HepG2 (cell line): Measurements from ENCODE around the gene RDH12. TPM values are rescaled to one million over a fixed set of nuclear protein-coding genes. Genes with fewer than 3 reads are reported as not detected.

Source experiments
- BORCS8-MEF2B ChIP-seq: sonication (generic); formaldehyde crosslinking; IDR thresholded peaks from 2 replicates; pipeline ENCODE4 v1.8.0; 2022; ENCODE audit warnings: mild to moderate bottlenecking, missing genetic modification reagents
- CENPT ChIP-seq: sonication (generic); formaldehyde crosslinking; IDR thresholded peaks from 2 replicates; pipeline ENCODE4 v1.8.0; 2022; ENCODE audit warnings: low read depth, mild to moderate bottlenecking, moderate library complexity, missing genetic modification reagents
- CHD2 ChIP-seq: IDR thresholded peaks from 2 replicates; pipeline ENCODE4 v1.6.1; 2011; ENCODE audit warnings: low read depth, low read length, improper control_type of control experiment
- HOXD1 ChIP-seq: sonication (generic); formaldehyde crosslinking; IDR thresholded peaks from 2 replicates; pipeline ENCODE4 v1.5.0; 2020; ENCODE audit warnings: missing genetic modification reagents
- KAT8 ChIP-seq: IDR thresholded peaks from 2 replicates; pipeline ENCODE4 v1.6.1; 2016; ENCODE audit warnings: missing genetic modification reagents, missing compliant biosample characterization
- MYC ChIP-seq: sonication (generic); formaldehyde crosslinking; IDR thresholded peaks from 2 replicates; pipeline ENCODE4 v1.9.0; 2021; ENCODE audit warnings: missing genetic modification reagents, borderline replicate concordance
- PHF20 ChIP-seq: sonication (generic); formaldehyde crosslinking; IDR thresholded peaks from 2 replicates; pipeline ENCODE4 v1.5.0; 2020; ENCODE audit warnings: mild to moderate bottlenecking, missing genetic modification reagents
- RBFOX2 ChIP-seq: fragments of 200-400 bp; formaldehyde crosslinking; IDR thresholded peaks from 2 replicates; pipeline ENCODE4 v1.6.1; 2017; ENCODE audit warnings: low read depth, mild to moderate bottlenecking, low read length
- SNAPC2 ChIP-seq: sonication (generic); formaldehyde crosslinking; IDR thresholded peaks from 2 replicates; pipeline ENCODE4 v1.8.1; 2022; ENCODE audit warnings: mild to moderate bottlenecking, missing genetic modification reagents
- STAG1 ChIP-seq: sonication (generic); formaldehyde crosslinking; IDR thresholded peaks from 2 replicates; pipeline ENCODE4 v1.4.0; 2020; ENCODE audit warnings: missing genetic modification reagents
- ZNF709 ChIP-seq: sonication (generic); formaldehyde crosslinking; IDR thresholded peaks from 2 replicates; pipeline ENCODE4 v1.5.0; 2020; ENCODE audit warnings: mild to moderate bottlenecking, missing genetic modification reagents
- ZNF883 ChIP-seq: sonication (generic); formaldehyde crosslinking; IDR thresholded peaks from 2 replicates; pipeline ENCODE4 v1.5.1; 2020; ENCODE audit warnings: mild to moderate bottlenecking, missing genetic modification reagents; ENCODE audit errors: not compliant biosample characterization
- ZZZ3 ChIP-seq: sonication (generic); formaldehyde crosslinking; IDR thresholded peaks from 2 replicates; pipeline ENCODE4 v1.4.0; 2020; ENCODE audit warnings: missing genetic modification reagents, mild to moderate bottlenecking, borderline replicate concordance
- polyA plus RNA-seq, 8 experiments: library from polyadenylated mRNA; depleted of rRNA in 3 of 8; stranded (reverse) in 7 of 8; unstranded in 1 of 8; fragments of >200 nt; fragmentation: Illumina TruSeq in 4 of 8; extraction: Trizol in 4 of 8; gene quantifications; 2 replicates each; pipeline versions ENCODE4 v1.2.1 to v1.2.3, GENCODE V29; 2011 to 2016; ENCODE audit warnings: low read depth in 4 of 8, missing spikeins in 1 of 8, mixed read lengths in 1 of 8; ENCODE audit not compliant: insufficient read depth in 1 of 8
- total RNA-seq, 5 experiments: library from RNA; depleted of rRNA; stranded (reverse); fragments of >200 nt; fragmentation: Illumina TruSeq; extraction: Trizol; gene quantifications; 2 replicates each; pipeline ENCODE4 v1.2.3, GENCODE V29; 2016; ENCODE audit warnings: low read depth in 1 of 5
- TF ChIP-seq, protein P1 (sequence below), 2 experiments: sonication (generic) in 1 of 2; formaldehyde crosslinking in 1 of 2; IDR thresholded peaks; 2 replicates each; pipeline versions ENCODE4 v1.4.0 to v1.6.1; 2018 to 2020; ENCODE audit warnings: missing genetic modification reagents in 2 of 2, borderline replicate concordance in 1 of 2, low read depth in 1 of 2, mild to moderate bottlenecking in 1 of 2, missing biosample characterization in 1 of 2
- TF ChIP-seq, protein P2 (sequence below): sonication (generic); formaldehyde crosslinking; IDR thresholded peaks from 2 replicates; pipeline ENCODE4 v1.5.1; 2020; ENCODE audit warnings: missing genetic modification reagents, mild to moderate bottlenecking, borderline replicate concordance
- TF ChIP-seq, protein P3 (sequence below): sonication (generic); formaldehyde crosslinking; IDR thresholded peaks from 2 replicates; pipeline ENCODE4 v1.4.0; 2020; ENCODE audit warnings: missing genetic modification reagents
- TF ChIP-seq, protein P4 (sequence below): sonication (generic); formaldehyde crosslinking; IDR thresholded peaks from 2 replicates; pipeline ENCODE4 v1.4.0; 2020; ENCODE audit warnings: missing genetic modification reagents
- TF ChIP-seq, protein P5 (sequence below): sonication (generic); formaldehyde crosslinking; IDR thresholded peaks from 2 replicates; pipeline ENCODE4 v1.5.0; 2020; ENCODE audit warnings: missing genetic modification reagents
- TF ChIP-seq, protein P6 (sequence below): sonication (generic); formaldehyde crosslinking; IDR thresholded peaks from 2 replicates; pipeline ENCODE4 v1.8.0; 2022; ENCODE audit warnings: mild to moderate bottlenecking, missing genetic modification reagents, borderline replicate concordance

The RDH12 gene
- total and polyA plus RNA-seq, 2 of the 13 experiments (the other 11 are each of a cell fraction or from before 2014, with no cell fraction given): 1.6 to 2.1 TPM

DNA sequence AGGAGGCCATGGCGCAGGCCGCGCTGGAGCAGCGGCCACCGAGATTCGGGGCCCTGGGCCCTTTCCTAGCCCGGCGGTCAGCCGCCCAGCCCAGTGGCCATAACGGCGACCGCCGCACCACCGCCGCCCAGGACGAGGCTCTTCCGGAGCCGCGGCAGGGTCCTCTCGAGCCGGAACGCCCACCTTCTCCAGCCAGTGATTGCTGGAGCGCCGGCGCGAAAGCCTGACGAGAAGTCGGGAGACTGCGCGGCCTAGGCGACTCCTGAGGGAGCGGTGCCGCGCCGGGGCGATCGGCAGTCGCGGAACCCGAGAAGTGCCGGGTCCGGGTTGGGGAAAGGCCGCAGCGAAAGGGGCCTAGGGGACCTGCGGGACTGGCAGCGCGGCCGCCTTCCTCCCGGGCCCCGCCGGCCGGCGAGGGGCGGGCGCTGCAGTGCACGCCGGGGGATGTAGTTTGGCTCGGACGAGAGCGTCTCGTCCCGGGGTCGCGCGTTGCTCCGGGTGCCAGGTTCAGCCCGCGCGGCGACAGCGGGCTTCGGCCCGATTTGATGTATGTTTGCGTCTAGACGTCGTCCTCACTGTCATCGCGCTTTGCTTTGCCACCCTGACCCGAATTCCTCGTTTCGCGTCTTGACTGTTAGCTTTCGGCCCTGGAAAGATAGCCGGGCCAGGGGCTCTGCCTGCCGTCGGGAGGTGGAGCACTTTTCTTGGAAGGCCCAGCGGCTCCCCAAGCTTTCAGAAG, 27.0 kb upstream of the RDH12 start, which contains the start of gene VTI1B (continued):
- TF ChIP-seq, protein P1, sequence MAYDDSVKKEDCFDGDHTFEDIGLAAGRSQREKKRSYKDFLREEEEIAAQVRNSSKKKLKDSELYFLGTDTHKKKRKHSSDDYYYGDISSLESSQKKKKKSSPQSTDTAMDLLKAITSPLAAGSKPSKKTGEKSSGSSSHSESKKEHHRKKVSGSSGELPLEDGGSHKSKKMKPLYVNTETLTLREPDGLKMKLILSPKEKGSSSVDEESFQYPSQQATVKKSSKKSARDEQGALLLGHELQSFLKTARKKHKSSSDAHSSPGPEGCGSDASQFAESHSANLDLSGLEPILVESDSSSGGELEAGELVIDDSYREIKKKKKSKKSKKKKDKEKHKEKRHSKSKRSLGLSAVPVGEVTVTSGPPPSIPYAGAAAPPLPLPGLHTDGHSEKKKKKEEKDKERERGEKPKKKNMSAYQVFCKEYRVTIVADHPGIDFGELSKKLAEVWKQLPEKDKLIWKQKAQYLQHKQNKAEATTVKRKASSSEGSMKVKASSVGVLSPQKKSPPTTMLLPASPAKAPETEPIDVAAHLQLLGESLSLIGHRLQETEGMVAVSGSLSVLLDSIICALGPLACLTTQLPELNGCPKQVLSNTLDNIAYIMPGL (CRISPR knock-in tag; IDR thresholded peaks at IDR 0.05; ENCODE audit: borderline replicate concordance in 1 of 2, low read depth in 1 of 2): peak in 1 of 2 experiments; percentile 83; a peak in 2 of 4 replicates
- TF ChIP-seq CHD2: peak; percentile 86
- TF ChIP-seq STAG1 (CRISPR knock-in tag): no peak
- TF ChIP-seq SNAPC2: 0 out of 2 replicates have a peak, but pooled peaks have one; percentile 35
- TF ChIP-seq CENPT (CRISPR knock-in tag): no peak
- peak; percentile 38; the same call in 1 of the 2 replicates for TF ChIP-seq MYC (CRISPR knock-in tag)
- peak; percentile 42 for TF ChIP-seq ZZZ3 (CRISPR knock-in tag)
- TF ChIP-seq, protein P2, sequence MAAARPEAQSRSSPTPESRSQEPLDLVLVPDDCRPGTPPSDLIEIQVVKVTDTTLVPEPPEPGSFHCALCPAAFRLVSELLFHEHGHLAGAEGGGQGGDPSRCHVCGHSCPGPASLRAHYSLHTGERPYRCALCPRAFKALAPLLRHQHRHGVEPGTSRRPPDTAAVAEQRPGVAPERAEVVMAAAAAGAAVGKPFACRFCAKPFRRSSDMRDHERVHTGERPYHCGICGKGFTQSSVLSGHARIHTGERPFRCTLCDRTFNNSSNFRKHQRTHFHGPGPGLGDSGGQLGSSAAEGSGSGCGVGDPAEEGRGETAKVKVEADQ (CRISPR knock-in tag): 0 out of 2 replicates have a peak, but pooled peaks have one; percentile 77
- TF ChIP-seq, protein P3, sequence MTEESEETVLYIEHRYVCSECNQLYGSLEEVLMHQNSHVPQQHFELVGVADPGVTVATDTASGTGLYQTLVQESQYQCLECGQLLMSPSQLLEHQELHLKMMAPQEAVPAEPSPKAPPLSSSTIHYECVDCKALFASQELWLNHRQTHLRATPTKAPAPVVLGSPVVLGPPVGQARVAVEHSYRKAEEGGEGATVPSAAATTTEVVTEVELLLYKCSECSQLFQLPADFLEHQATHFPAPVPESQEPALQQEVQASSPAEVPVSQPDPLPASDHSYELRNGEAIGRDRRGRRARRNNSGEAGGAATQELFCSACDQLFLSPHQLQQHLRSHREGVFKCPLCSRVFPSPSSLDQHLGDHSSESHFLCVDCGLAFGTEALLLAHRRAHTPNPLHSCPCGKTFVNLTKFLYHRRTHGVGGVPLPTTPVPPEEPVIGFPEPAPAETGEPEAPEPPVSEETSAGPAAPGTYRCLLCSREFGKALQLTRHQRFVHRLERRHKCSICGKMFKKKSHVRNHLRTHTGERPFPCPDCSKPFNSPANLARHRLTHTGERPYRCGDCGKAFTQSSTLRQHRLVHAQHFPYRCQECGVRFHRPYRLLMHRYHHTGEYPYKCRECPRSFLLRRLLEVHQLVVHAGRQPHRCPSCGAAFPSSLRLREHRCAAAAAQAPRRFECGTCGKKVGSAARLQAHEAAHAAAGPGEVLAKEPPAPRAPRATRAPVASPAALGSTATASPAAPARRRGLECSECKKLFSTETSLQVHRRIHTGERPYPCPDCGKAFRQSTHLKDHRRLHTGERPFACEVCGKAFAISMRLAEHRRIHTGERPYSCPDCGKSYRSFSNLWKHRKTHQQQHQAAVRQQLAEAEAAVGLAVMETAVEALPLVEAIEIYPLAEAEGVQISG (CRISPR knock-in tag): peak; percentile 82
- TF ChIP-seq, protein P4, sequence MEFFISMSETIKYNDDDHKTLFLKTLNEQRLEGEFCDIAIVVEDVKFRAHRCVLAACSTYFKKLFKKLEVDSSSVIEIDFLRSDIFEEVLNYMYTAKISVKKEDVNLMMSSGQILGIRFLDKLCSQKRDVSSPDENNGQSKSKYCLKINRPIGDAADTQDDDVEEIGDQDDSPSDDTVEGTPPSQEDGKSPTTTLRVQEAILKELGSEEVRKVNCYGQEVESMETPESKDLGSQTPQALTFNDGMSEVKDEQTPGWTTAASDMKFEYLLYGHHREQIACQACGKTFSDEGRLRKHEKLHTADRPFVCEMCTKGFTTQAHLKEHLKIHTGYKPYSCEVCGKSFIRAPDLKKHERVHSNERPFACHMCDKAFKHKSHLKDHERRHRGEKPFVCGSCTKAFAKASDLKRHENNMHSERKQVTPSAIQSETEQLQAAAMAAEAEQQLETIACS (CRISPR knock-in tag): peak; percentile 78
- TF ChIP-seq ZNF709 (CRISPR knock-in tag): peak; percentile 79
- peak; percentile 77 for TF ChIP-seq KAT8 (CRISPR knock-in tag)
- peak; percentile 45; the same call in 1 of the 2 replicates for TF ChIP-seq BORCS8-MEF2B (CRISPR knock-in tag)
- TF ChIP-seq HOXD1: peak; percentile 14; the same call in 1 of the 2 replicates
- peak; percentile 18 for TF ChIP-seq ZNF883 (CRISPR knock-in tag)
- TF ChIP-seq, protein P5, sequence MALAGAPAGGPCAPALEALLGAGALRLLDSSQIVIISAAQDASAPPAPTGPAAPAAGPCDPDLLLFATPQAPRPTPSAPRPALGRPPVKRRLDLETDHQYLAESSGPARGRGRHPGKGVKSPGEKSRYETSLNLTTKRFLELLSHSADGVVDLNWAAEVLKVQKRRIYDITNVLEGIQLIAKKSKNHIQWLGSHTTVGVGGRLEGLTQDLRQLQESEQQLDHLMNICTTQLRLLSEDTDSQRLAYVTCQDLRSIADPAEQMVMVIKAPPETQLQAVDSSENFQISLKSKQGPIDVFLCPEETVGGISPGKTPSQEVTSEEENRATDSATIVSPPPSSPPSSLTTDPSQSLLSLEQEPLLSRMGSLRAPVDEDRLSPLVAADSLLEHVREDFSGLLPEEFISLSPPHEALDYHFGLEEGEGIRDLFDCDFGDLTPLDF (CRISPR knock-in tag): peak; percentile 7; the same call in 1 of the 2 replicates
- peak; percentile 72 for TF ChIP-seq PHF20 (CRISPR knock-in tag)
- TF ChIP-seq, protein P6, sequence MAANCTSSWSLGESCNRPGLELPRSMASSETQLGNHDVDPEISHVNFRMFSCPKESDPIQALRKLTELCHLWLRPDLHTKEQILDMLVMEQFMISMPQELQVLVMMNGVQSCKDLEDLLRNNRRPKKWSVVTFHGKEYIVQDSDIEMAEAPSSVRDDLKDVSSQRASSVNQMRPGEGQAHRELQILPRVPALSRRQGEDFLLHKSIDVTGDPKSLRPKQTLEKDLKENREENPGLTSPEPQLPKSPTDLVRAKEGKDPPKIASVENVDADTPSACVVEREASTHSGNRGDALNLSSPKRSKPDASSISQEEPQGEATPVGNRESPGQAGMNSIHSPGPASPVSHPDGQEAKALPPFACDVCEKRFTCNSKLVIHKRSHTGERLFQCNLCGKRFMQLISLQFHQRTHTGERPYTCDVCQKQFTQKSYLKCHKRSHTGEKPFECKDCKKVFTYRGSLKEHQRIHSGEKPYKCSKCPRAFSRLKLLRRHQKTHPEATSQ (CRISPR knock-in tag): no peak; the same call in 1 of the 2 replicates
- peak; percentile 95 for TF ChIP-seq RBFOX2
